ENCODE measurements around the gene NAPA.

NAPA gene

GRCh38 chr19:47547199-47547598, 32.3 kb upstream of the NAPA start:
- DNase-seq (ENCODE audit: low read depth) = no peak
- H3K4me3 ChIP-seq (ENCODE audit: control insufficient read depth, low read depth, low read length) = no peak overlapping the region
- no peak for TF ChIP-seq CTCF (IDR thresholded peaks at IDR 0.05; ENCODE audit: control insufficient read depth, insufficient read depth, low read depth, low read length, missing control alignments)

GRCh38 chr19:47545061-47545948, 30.4 kb upstream of the NAPA start:
- H3K4me3 ChIP-seq (ENCODE audit: control insufficient read depth, low read depth, low read length) = no peak overlapping the region
- TF ChIP-seq CTCF (IDR thresholded peaks at IDR 0.05; ENCODE audit: control insufficient read depth, insufficient read depth, low read depth, low read length, missing control alignments) = no peak
- no peak for DNase-seq (ENCODE audit: low read depth)

- no peak for TF ChIP-seq CTCF (IDR thresholded peaks at IDR 0.05; ENCODE audit: control insufficient read depth, insufficient read depth, low read depth, low read length, missing control alignments)
- DNase-seq (ENCODE audit: low read depth) = no peak
These were observed 29.6 kb upstream of the NAPA start for GRCh38 chr19:47544476-47544875.

GRCh38 chr19:47544075-47544474, 29.2 kb upstream of the NAPA start:
- no peak for TF ChIP-seq CTCF (IDR thresholded peaks at IDR 0.05; ENCODE audit: control insufficient read depth, insufficient read depth, low read depth, low read length, missing control alignments)
- no peak for DNase-seq (ENCODE audit: low read depth)
- no peak overlapping the region for H3K4me3 ChIP-seq (ENCODE audit: control insufficient read depth, low read depth, low read length)

More at GRCh38 chr19:47544476-47544875, 29.6 kb upstream of the NAPA start:
- H3K4me3 ChIP-seq (ENCODE audit: control insufficient read depth, low read depth, low read length) = no peak overlapping the region

- no peak for TF ChIP-seq CTCF (IDR thresholded peaks at IDR 0.05; ENCODE audit: control insufficient read depth, insufficient read depth, low read depth, low read length, missing control alignments)
- H3K4me3 ChIP-seq (ENCODE audit: control insufficient read depth, low read depth, low read length) = no peak overlapping the region
- DNase-seq (ENCODE audit: low read depth) = peak; percentile 13
These were observed 27.2 kb upstream of the NAPA start for GRCh38 chr19:47542030-47542475.

GRCh38 chr19:47541518-47541917, 26.7 kb upstream of the NAPA start:
- H3K4me3 ChIP-seq (ENCODE audit: control insufficient read depth, low read depth, low read length) = no peak overlapping the region
- no peak for DNase-seq (ENCODE audit: low read depth)

More at GRCh38 chr19:47541518-47541917, 26.7 kb upstream of the NAPA start:
- no peak for TF ChIP-seq CTCF (IDR thresholded peaks at IDR 0.05; ENCODE audit: control insufficient read depth, insufficient read depth, low read depth, low read length, missing control alignments)
